OCI-LY1 (cell line): ENCODE data around the gene PURA.

Experiments used
- H2AFZ ChIP-seq: fragments of 200-600 bp; sonication (generic), shearing (Covaris generic); 2 replicates; pipeline ENCODE4 v1.6.0; 2014; ENCODE audit warnings: antibody characterized with exemption, mild to moderate bottlenecking, low read length
- H3F3A ChIP-seq: fragments of 200-600 bp; sonication (generic), shearing (Covaris generic); 2 replicates; pipeline ENCODE4 v1.6.0; 2014; ENCODE audit warnings: mild to moderate bottlenecking, antibody characterized with exemption, low read length, moderate library complexity; ENCODE audit not compliant: insufficient read depth
- H3K27ac ChIP-seq: fragments of 200-600 bp; sonication (generic); 2 replicates; pipeline ENCODE4 v1.5.1; 2014; ENCODE audit warnings: low read length, mixed run types, mild to moderate bottlenecking, low read depth; ENCODE audit not compliant: poor library complexity, severe bottlenecking
- H3K27me3 ChIP-seq: fragments of 200-600 bp; sonication (generic); 2 replicates; pipeline ENCODE4 v1.6.0; 2014; ENCODE audit warnings: antibody characterized with exemption, mild to moderate bottlenecking, low read length, moderate library complexity; ENCODE audit not compliant: insufficient read depth
- H3K36me3 ChIP-seq: fragments of 200-600 bp; sonication (generic); 2 replicates; pipeline ENCODE4 v1.6.1; 2014; ENCODE audit warnings: mild to moderate bottlenecking, antibody characterized with exemption, low read length, moderate library complexity, mixed read lengths; ENCODE audit not compliant: insufficient read depth
- H3K4me1 ChIP-seq: fragments of 200-600 bp; sonication (generic); 2 replicates; pipeline ENCODE4 v1.5.1; 2014; ENCODE audit warnings: mild to moderate bottlenecking, low read length, moderate library complexity; ENCODE audit not compliant: insufficient read depth, severe bottlenecking
- H3K4me2 ChIP-seq: fragments of 200-600 bp; sonication (generic), shearing (Covaris generic); 2 replicates; pipeline ENCODE4 v1.6.1; 2014; ENCODE audit warnings: low read length
- H3K4me3 ChIP-seq: fragments of 200-600 bp; sonication (generic); 2 replicates; pipeline ENCODE4 v1.5.1; 2014; ENCODE audit warnings: low read length, low read depth, mild to moderate bottlenecking, mixed read lengths; ENCODE audit not compliant: poor library complexity, severe bottlenecking
- H3K79me2 ChIP-seq: fragments of 200-600 bp; shearing (Covaris generic); 2 replicates; pipeline ENCODE4 v1.6.1; 2016; ENCODE audit warnings: mixed run types, low read length, mixed read lengths; ENCODE audit not compliant: insufficient read depth
- H3K9ac ChIP-seq: fragments of 200-600 bp; sonication (generic), shearing (Covaris generic); 2 replicates; pipeline ENCODE4 v1.6.1; 2014; ENCODE audit warnings: mild to moderate bottlenecking, low read length, mixed read lengths
- H3K9me2 ChIP-seq: fragments of 200-600 bp; sonication (generic), shearing (Covaris generic); 2 replicates; pipeline ENCODE4 v1.6.1; 2014; ENCODE audit warnings: low read depth, mild to moderate bottlenecking, low read length, mixed read lengths
- H3K9me3 ChIP-seq: fragments of 200-600 bp; shearing (Covaris generic); 2 replicates; pipeline ENCODE4 v1.6.1; 2014; ENCODE audit warnings: low read length, mixed read lengths
- H4K20me1 ChIP-seq: fragments of 200-600 bp; sonication (generic), shearing (Covaris generic); 2 replicates; pipeline ENCODE4 v1.6.0; 2016; ENCODE audit warnings: mild to moderate bottlenecking, low read length; ENCODE audit not compliant: insufficient read depth
- EZH2 ChIP-seq: fragments of 200-600 bp; sonication (generic), shearing (Covaris generic); IDR thresholded peaks from 2 replicates; pipeline ENCODE4 v1.8.0; 2017; ENCODE audit warnings: borderline replicate concordance, mixed run types, mild to moderate bottlenecking, antibody characterized with exemption, low read length, moderate library complexity, mixed read lengths
- TF ChIP-seq, protein P1 (sequence below): fragments of 200-600 bp; sonication (generic), shearing (Covaris generic); IDR thresholded peaks from 2 replicates; pipeline ENCODE4 v1.5.1; 2017; ENCODE audit warnings: mild to moderate bottlenecking, antibody characterized with exemption, low read length, moderate library complexity, mixed read lengths

Gene PURA

DNA sequence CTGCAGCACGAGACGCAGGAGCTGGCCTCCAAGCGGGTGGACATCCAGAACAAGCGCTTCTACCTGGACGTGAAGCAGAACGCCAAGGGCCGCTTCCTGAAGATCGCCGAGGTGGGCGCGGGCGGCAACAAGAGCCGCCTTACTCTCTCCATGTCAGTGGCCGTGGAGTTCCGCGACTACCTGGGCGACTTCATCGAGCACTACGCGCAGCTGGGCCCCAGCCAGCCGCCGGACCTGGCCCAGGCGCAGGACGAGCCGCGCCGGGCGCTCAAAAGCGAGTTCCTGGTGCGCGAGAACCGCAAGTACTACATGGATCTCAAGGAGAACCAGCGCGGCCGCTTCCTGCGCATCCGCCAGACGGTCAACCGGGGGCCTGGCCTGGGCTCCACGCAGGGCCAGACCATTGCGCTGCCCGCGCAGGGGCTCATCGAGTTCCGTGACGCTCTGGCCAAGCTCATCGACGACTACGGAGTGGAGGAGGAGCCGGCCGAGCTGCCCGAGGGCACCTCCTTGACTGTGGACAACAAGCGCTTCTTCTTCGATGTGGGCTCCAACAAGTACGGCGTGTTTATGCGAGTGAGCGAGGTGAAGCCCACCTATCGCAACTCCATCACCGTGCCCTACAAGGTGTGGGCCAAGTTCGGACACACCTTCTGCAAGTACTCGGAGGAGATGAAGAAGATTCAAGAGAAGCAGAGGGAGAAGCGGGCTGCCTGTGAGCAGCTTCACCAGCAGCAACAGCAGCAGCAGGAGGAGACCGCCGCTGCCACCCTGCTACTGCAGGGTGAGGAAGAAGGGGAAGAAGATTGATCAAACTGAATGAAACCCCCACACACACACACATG is 654 bp downstream of the PURA start:
- Histone ChIP-seq H3K36me3 (peaks cover 6% of the 10 kb centered on the region; the same call in 1 of the 2 replicates), H2AFZ (no peak overlapping the region), H4K20me1 (peaks cover 9% of the 10 kb centered on the region; the same call in 1 of the 2 replicates), H3K9ac (peak overlapping the region; percentile 70), H3K27me3 (no peaks in the 10 kb centered on the region), H3K9me2 (no peaks in the 10 kb centered on the region), H3K9me3 (no peaks in the 10 kb centered on the region), H3K4me1 (peaks cover 33% of the 10 kb centered on the region), H3K27ac (no peak overlapping the region), H3K79me2 (no peaks in the 10 kb centered on the region), H3K4me2 (peak overlapping the region; percentile 79), H3F3A (no peaks in the 10 kb centered on the region; the same call in 1 of the 2 replicates), H3K4me3 (peak overlapping the region; percentile 69)
- no peak for TF ChIP-seq EZH2
- TF ChIP-seq, protein P1, sequence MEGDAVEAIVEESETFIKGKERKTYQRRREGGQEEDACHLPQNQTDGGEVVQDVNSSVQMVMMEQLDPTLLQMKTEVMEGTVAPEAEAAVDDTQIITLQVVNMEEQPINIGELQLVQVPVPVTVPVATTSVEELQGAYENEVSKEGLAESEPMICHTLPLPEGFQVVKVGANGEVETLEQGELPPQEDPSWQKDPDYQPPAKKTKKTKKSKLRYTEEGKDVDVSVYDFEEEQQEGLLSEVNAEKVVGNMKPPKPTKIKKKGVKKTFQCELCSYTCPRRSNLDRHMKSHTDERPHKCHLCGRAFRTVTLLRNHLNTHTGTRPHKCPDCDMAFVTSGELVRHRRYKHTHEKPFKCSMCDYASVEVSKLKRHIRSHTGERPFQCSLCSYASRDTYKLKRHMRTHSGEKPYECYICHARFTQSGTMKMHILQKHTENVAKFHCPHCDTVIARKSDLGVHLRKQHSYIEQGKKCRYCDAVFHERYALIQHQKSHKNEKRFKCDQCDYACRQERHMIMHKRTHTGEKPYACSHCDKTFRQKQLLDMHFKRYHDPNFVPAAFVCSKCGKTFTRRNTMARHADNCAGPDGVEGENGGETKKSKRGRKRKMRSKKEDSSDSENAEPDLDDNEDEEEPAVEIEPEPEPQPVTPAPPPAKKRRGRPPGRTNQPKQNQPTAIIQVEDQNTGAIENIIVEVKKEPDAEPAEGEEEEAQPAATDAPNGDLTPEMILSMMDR = no peak

DNA sequence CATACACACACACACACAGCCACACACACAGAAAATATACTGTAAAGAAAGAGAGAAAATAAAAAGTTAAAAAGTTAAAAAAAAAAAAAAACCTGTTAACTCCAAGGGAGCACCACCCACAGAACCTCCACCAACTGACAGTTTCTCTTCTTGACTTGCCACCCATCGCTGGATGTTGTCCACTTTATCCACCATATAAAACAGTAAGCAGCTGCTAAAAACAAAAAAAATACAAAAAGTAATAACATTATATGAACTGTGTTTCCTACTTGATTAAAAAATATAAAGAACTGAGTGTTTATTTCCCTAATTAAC is 1.2 kb downstream of the PURA start:
- no peaks in the 10 kb centered on the region; the same call in 1 of the 2 replicates for H3F3A ChIP-seq
- H3K79me2 ChIP-seq = no peaks in the 10 kb centered on the region
- no peak overlapping the region; the same call in 1 of the 2 replicates for H3K9ac ChIP-seq
- H3K27me3 ChIP-seq = no peaks in the 10 kb centered on the region
- H3K4me3 ChIP-seq = peak overlapping the region; percentile 69
- no peaks in the 10 kb centered on the region for H3K9me2 ChIP-seq
- no peak overlapping the region for H2AFZ ChIP-seq
- peaks cover 9% of the 10 kb centered on the region; the same call in 1 of the 2 replicates for H4K20me1 ChIP-seq
- H3K4me1 ChIP-seq = peaks cover 31% of the 10 kb centered on the region
- H3K9me3 ChIP-seq = no peaks in the 10 kb centered on the region
- H3K4me2 ChIP-seq = peak overlapping the region; percentile 79
- TF ChIP-seq, protein P1 = no peak
- TF ChIP-seq EZH2 = no peak
- H3K36me3 ChIP-seq = peaks cover 6% of the 10 kb centered on the region; the same call in 1 of the 2 replicates
- no peak overlapping the region for H3K27ac ChIP-seq

GRCh38 chr5:140116716-140117115 is 2.8 kb downstream of the PURA start:
- TF ChIP-seq, protein P1 = no peak; the same call in 1 of the 2 replicates
- no peak for TF ChIP-seq EZH2
- no peaks in the 10 kb centered on the region; the same call in 1 of the 2 replicates for H3F3A ChIP-seq
- no peaks in the 10 kb centered on the region for H3K79me2 ChIP-seq
- no peak overlapping the region for H3K9ac ChIP-seq
- H3K36me3 ChIP-seq = peaks cover 6% of the 10 kb centered on the region; the same call in 1 of the 2 replicates
- H3K4me1 ChIP-seq = peaks cover 31% of the 10 kb centered on the region
- no peak overlapping the region for H3K27ac ChIP-seq
- no peaks in the 10 kb centered on the region for H3K27me3 ChIP-seq
- no peak overlapping the region for H2AFZ ChIP-seq
- H3K4me2 ChIP-seq = no peak overlapping the region
- H4K20me1 ChIP-seq = peaks cover 9% of the 10 kb centered on the region; the same call in 1 of the 2 replicates
- H3K4me3 ChIP-seq = no peak overlapping the region
- no peaks in the 10 kb centered on the region for H3K9me2 ChIP-seq
- no peaks in the 10 kb centered on the region for H3K9me3 ChIP-seq
